Stimulated activated CD8-positive, alpha-beta memory T cell treated with anti-CD3 and anti-CD28 coated beads, Interleukin-7, amount 100 ng/mL, for 1 hour (primary cell): ENCODE measurements around the gene ARL6IP1.
"Not testable (repeated sequence)": the region's sequence is repeated elsewhere in the genome, so short reads cannot be mapped to it uniquely, and the experiment has no call there.

ENCODE experiments used
- DNase-seq, 2 donors: peaks; one replicate each; pipeline ENCODE4 v3.0.0-alpha.2; 2020; ENCODE audit warnings: low read depth in 2 of 2

Gene ARL6IP1

GRCh38 chr16:18799500-18799899 lies 1.8 kb downstream of the ARL6IP1 start:
- no peak for DNase-seq

- DNase-seq, result no peak
Observed at GRCh38 chr16:18797746-18798145, 3.6 kb downstream of the ARL6IP1 start.

GRCh38 chr16:18796377-18796776 lies 5.0 kb downstream of the ARL6IP1 start:
- DNase-seq, result no peak

GRCh38 chr16:18792836-18793433 lies 8.4 kb downstream of the ARL6IP1 start:
- DNase-seq, result no peak

- DNase-seq, result peak; percentile 75 to 80
Observed at GRCh38 chr16:18789850-18790706, 11.3 kb downstream of the ARL6IP1 start, which contains the start of gene RPS15A. Gene RPS15A, minus strand, starts transcription at chr16:18790334. Its CDS starts 1,221 bp downstream, at chr16:18789113.

DNA sequence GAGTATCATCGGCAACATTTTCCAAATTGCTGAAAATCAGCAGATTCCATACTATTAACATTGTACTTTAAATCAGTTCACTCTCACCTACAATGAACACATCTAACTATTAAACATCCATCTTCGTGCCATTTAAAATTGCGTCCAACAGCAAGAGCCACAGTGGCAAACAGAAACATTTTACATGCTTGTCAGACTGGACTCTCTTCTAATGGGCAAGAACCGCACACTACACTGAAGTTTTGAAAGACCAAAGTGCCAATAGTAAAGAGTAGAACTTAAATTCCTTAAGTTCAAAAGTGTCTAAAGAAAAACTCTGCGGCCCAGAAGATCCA lies 11.9 kb downstream of the ARL6IP1 start:
- no peak for DNase-seq

- DNase-seq, result no peak
Observed at GRCh38 chr16:18788828-18789514, 12.4 kb downstream of the ARL6IP1 start.

DNA sequence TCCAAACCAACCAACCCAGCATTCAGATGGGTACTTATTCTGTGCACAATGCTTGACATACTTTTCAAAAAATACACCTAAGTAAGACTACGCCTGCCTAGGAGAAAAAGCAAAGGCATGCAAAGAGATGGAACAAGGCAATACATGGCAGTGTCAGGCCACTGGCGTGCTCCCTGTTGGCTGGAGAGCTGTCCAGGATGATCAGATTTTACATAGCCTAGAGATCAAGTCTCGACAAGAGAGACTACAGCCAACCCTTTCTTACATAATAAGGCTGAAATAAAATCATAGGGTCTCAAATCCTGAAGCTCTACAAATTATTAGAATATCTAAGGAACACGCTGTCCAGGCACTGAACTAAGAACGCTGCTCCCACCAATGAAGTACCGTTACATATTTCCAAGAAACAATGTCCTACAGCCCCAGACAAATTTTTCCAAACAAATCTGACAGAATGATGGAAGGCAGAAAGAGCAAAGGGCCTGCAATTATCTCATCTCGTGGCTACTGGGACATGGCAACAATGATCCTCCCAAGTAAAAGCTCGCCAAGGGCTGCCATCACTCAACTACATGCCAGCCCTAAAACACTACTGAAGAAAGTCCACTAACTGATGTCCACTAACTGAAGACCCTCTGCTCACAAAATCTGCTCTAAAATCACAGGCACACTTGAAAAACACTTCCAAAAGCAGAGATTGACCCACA lies 16.3 kb downstream of the ARL6IP1 start:
- no peak for DNase-seq

- no peak for DNase-seq
Observed at GRCh38 chr16:18783430-18784341, 17.7 kb downstream of the ARL6IP1 start.

DNA sequence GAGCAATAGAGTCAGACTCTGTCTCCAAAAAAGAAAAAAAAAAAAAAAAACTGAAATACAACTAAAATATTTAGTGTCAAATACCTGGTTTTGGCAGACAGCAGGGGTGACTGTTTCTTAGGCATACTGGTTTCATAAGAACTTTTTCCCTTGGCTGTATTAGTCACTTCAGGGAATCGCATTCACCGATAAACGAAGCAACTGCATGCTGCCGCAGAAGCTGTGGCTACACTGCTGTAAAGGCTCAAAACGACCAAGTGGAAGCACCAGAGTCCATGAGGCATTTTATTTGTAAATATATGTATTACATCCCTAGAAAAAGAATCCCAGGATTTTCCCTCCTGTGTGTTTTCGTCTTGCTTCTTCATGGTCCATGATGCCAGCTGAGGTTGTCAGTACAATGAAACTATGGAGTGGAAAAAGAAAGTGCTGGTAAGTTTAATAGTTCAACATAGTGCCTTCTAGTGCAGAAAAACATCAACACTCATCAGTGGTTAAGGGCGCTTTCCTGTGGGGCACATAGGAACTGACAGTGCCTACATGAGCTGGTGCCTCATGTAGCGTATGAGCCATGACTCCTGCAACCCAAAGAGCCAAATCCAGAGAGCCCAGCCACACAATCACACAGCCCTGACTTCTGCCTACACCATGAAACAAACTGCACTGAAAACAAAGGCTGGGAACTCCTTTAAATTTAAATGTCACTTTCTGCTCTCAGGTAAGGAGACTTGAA lies 18.5 kb downstream of the ARL6IP1 start:
- no peak for DNase-seq

DNA sequence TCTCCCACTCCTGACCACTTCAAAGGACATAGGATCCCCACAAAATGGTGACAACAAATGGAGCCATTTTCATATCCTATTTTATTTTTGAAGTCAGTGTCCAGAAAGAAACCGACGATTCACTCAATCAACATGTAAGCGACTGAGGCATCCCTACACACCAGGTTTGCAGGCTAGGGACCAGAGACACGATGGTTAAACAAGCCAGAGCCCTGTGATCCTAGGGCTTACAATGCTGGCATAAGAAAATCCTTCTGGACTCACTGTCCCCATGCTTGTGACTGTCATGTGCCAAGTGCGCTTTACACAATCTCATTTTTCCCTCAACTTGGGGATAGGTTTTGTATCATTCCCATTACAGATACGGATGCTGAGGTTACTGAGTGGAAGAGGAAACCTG lies 20.1 kb downstream of the ARL6IP1 start:
- not testable (repeated sequence) for DNase-seq

- not testable (repeated sequence) for DNase-seq
Observed at GRCh38 chr16:18780460-18781026, 20.8 kb downstream of the ARL6IP1 start.

DNA sequence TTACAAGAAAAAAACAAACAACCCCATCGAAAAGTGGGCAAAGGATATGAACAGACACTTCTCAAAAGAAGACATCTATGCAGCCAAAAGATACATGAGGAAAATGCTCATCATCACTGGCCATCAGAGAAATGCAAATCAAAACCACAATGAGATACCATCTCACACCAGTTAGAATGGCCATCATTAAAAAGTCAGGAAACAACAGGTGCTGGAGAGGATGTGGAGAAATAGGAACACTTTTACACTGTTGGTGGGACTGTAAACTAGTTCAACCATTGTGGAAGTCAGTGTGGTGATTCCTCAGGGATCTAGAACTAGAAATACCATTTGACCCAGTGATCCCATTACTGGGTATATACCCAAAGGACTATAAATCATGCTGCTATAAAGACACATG lies 23.7 kb downstream of the ARL6IP1 start:
- not testable (repeated sequence) for DNase-seq

- not testable (repeated sequence) for DNase-seq
Observed at GRCh38 chr16:18776334-18776733, 25.0 kb downstream of the ARL6IP1 start.

- not testable (repeated sequence) for DNase-seq
Observed at GRCh38 chr16:18774651-18775050, 26.7 kb downstream of the ARL6IP1 start.

- not testable (repeated sequence) for DNase-seq
Observed at GRCh38 chr16:18772171-18772570, 29.2 kb downstream of the ARL6IP1 start.

- DNase-seq, result not testable (repeated sequence)
Observed at GRCh38 chr16:18770336-18770962, 30.9 kb downstream of the ARL6IP1 start.

DNA sequence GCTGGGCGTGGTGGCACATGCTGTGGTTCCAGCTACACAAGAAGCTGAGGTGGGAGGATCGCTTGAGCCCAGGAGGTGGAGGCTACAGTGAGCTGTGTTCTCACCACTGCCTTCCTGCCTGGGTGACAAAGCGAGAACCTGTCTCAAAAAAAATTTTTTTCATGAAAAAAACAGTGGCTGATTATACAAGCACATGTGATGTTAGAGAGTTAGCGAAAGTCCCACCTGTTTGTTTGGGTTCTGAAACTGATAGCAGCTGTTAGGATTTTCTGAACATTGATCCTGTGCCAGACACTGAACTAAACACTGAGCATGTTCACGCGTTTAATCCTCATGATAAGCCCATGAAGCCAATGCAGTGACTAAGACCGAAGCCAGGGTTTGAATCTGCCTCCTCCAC lies 34.1 kb downstream of the ARL6IP1 start:
- not testable (repeated sequence) for DNase-seq

DNA sequence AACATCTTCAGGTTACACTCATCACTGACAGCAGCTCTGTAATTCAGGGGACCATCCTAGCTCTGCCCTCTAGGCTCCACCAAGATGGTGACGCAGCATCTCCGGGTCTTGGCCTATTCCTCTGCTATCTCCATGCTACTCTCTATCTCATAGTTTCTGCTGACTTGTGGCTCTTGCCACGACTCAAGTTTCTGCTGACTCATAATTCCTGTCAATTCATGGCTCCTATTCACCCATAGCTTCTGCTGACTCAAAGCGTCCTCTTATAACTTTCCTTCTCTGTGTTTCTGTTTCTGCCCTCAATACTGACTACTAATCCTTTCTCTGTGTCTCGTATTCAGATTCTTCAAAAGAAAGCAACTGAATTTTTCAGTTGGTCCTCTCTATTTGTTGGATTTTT lies 38.6 kb downstream of the ARL6IP1 start:
- not testable (repeated sequence) for DNase-seq
